Epithelial cell of proximal tubule (primary cell): ENCODE data around the gene RABGAP1. TPM values are rescaled to one million over a fixed set of nuclear protein-coding genes. Genes with fewer than 3 reads are reported as not detected.
A peak's percentile ranks its signal among the peaks of the same experiment; 100 is the strongest.
"Not testable (repeated sequence)": the region's sequence is repeated elsewhere in the genome, so short reads cannot be mapped to it uniquely, and the experiment has no call there.

Source experiments
- DNase-seq: peaks from one replicate; pipeline ENCODE4 v3.0.0-alpha.2; 2011; ENCODE audit warnings: low read depth
- H3K4me3 ChIP-seq: 2 replicates; pipeline ENCODE4 v1.5.1; 2011; ENCODE audit warnings: low read depth, mild to moderate bottlenecking, low read length
- CTCF ChIP-seq: conservative IDR thresholded peaks from 2 replicates; pipeline ENCODE4 v1.5.1; 2012; ENCODE audit warnings: low read depth, mild to moderate bottlenecking, low read length
- total RNA-seq: library from RNA; depleted of rRNA; stranded (reverse); fragments of >200 nt; gene quantifications from 2 replicates; pipeline ENCODE4 v1.2.3, GENCODE V29; 2015

RABGAP1 gene
- 10.6 and 13.1 TPM in 2 replicates for total RNA-seq

- peak within 1 kb of the TSS; percentile 71 for H3K4me3 ChIP-seq
- peak; percentile 80 for DNase-seq
- no peak for TF ChIP-seq CTCF
Measured at GRCh38 chr9:122940749-122941581, at the start of gene RABGAP1. RABGAP1 (plus strand) TSS chr9:122941020; CDS start chr9:122957060, 16,040 bp downstream.

GRCh38 chr9:122897969-122898368, 42.9 kb upstream of the RABGAP1 start:
- TF ChIP-seq CTCF, result no peak
- H3K4me3 ChIP-seq, result no peak overlapping the region
- DNase-seq, result no peak

- no peak for TF ChIP-seq CTCF
- DNase-seq, result no peak
- H3K4me3 ChIP-seq, result no peak overlapping the region
Measured at GRCh38 chr9:122900791-122901190, 40.0 kb upstream of the RABGAP1 start.

GRCh38 chr9:122904466-122904822, 36.4 kb upstream of the RABGAP1 start:
- H3K4me3 ChIP-seq, result peak overlapping the region; percentile 89
- TF ChIP-seq CTCF, result no peak
- no peak for DNase-seq

- H3K4me3 ChIP-seq, result peak within 1 kb of the TSS; percentile 89
- no peak for TF ChIP-seq CTCF
- DNase-seq, result peak; percentile 97
Measured at GRCh38 chr9:122904823-122905710, 35.8 kb upstream of the RABGAP1 start, which contains the start of gene RC3H2. RC3H2 (minus strand) TSS chr9:122905359; CDS start chr9:122897509, 7,850 bp downstream.

- not testable (repeated sequence) for H3K4me3 ChIP-seq
Measured at GRCh38 chr9:122906122-122906521, 34.7 kb upstream of the RABGAP1 start.

GRCh38 chr9:122912671-122912963, 28.2 kb upstream of the RABGAP1 start:
- H3K4me3 ChIP-seq, result peak overlapping the region; percentile 75
- no peak for TF ChIP-seq CTCF
- no peak for DNase-seq

More at GRCh38 chr9:122906122-122906521, 34.7 kb upstream of the RABGAP1 start:
- DNase-seq, result not testable (repeated sequence)
